Small intestine (tissue), 7 donors: Measurements from ENCODE around the gene MAN2B2. TPM values are rescaled to one million over a fixed set of nuclear protein-coding genes. Genes with fewer than 3 reads are reported as not detected.

ENCODE experiments used
- DNase-seq, 2 donors: peaks; one replicate each; pipeline versions ENCODE4 v3.0.0 to v3.0.0-alpha.2; 2013
- FAIRE-seq: peaks from 2 replicates; lab custom pipeline; 2012; peaks lifted over from hg19 to GRCh38; lab: Jason Lieb, UNC
- H3K27ac ChIP-seq, 3 donors: one replicate each; pipeline ENCODE4 v1.5.1; 2013; ENCODE audit warnings: low read length in 2 of 3, mild to moderate bottlenecking in 2 of 3, control low read depth in 1 of 3, inconsistent platforms in 1 of 3, low read depth in 1 of 3, moderate library complexity in 1 of 3
- H3K27me3 ChIP-seq, 3 donors: one replicate each; pipeline ENCODE4 v1.6.1; 2013; ENCODE audit warnings: low read length in 3 of 3, inconsistent platforms in 1 of 3; ENCODE audit not compliant: control insufficient read depth in 3 of 3, insufficient read depth in 3 of 3
- H3K36me3 ChIP-seq, 3 donors: one replicate each; pipeline ENCODE4 v1.6.1; 2013; ENCODE audit warnings: low read length in 3 of 3, inconsistent platforms in 1 of 3, low read depth in 1 of 3, mild to moderate bottlenecking in 1 of 3, moderate library complexity in 1 of 3; ENCODE audit not compliant: control insufficient read depth in 3 of 3, insufficient read depth in 2 of 3
- H3K4me1 ChIP-seq, 3 donors: one replicate each; pipeline ENCODE4 v1.6.1; 2013; ENCODE audit warnings: low read length in 2 of 3, inconsistent platforms in 1 of 3, low read depth in 1 of 3, mild to moderate bottlenecking in 1 of 3, moderate library complexity in 1 of 3; ENCODE audit not compliant: control insufficient read depth in 3 of 3, insufficient read depth in 2 of 3
- H3K4me3 ChIP-seq, 3 donors: one replicate each; pipeline ENCODE4 v1.5.1; 2013; ENCODE audit warnings: low read length in 3 of 3, control low read depth in 1 of 3, inconsistent platforms in 1 of 3, low read depth in 1 of 3, mild to moderate bottlenecking in 1 of 3, moderate library complexity in 1 of 3
- H3K9me3 ChIP-seq, 2 donors: one replicate each; pipeline ENCODE4 v1.6.1; 2013; ENCODE audit warnings: low read depth in 1 of 2, low read length in 1 of 2; ENCODE audit not compliant: control insufficient read depth in 2 of 2, insufficient read depth in 1 of 2
- WGBS, 3 donors: extraction: QIAGEN DNeasy Blood & Tissue Kit; methylation state at CpG; one replicate each; pipeline ENCODE4 v1.1.7; 2013; 5-methylcytosine and 5-hydroxymethylcytosine counted together
- polyA plus RNA-seq, 4 donors: library from polyadenylated mRNA; stranded (reverse) in 3 of 4; unstranded in 1 of 4; fragments of 200-250 nt in 3 of 4; fragments of 120-200 nt in 1 of 4; gene quantifications; one replicate each; pipeline versions ENCODE4 v1.2.1 to v1.2.3, GENCODE V29; 2013
- donor health status: healthy with polysubstance abuse.
- donor health status: control.
- donor health status: control.
- donor health status: Bipolar disorder and iron deficiency.
- donor health status: healthy.

The MAN2B2 gene
- polyA plus RNA-seq, 4 donors = 4.1 to 22.4 (median 8.8) TPM

GRCh38 chr4:6605605-6606004, 30.6 kb downstream of the MAN2B2 start:
- Histone ChIP-seq H3K4me3 (no peak overlapping the region), H3K36me3 (peaks cover 8 to 59% (median 11%) of the 10 kb centered on the region in 3 donors), H3K4me1 (no peaks in the 10 kb centered on the region), H3K9me3 (peaks cover 4 to 11% of the 10 kb centered on the region in 2 donors), H3K27me3 (no peaks in the 10 kb centered on the region), H3K27ac (no peak overlapping the region)
- DNase-seq = no peak
- WGBS, 3 donors = 97% methylated on average over 2 of the region's 2 CpGs
- FAIRE-seq = no peak

GRCh38 chr4:6606465-6607235, 31.7 kb downstream of the MAN2B2 start:
- DNase-seq = no peak
- Histone ChIP-seq H3K4me1 (no peaks in the 10 kb centered on the region), H3K4me3 (no peak overlapping the region), H3K9me3 (peaks cover 4 to 11% of the 10 kb centered on the region in 2 donors), H3K36me3 (peaks cover 11 to 64% (median 14%) of the 10 kb centered on the region in 3 donors), H3K27me3 (no peaks in the 10 kb centered on the region), H3K27ac (no peak overlapping the region)
- FAIRE-seq = no peak
- 89 to 94% (median 91%) methylated on average over 10 of the region's 10 CpGs for WGBS, 3 donors

DNA sequence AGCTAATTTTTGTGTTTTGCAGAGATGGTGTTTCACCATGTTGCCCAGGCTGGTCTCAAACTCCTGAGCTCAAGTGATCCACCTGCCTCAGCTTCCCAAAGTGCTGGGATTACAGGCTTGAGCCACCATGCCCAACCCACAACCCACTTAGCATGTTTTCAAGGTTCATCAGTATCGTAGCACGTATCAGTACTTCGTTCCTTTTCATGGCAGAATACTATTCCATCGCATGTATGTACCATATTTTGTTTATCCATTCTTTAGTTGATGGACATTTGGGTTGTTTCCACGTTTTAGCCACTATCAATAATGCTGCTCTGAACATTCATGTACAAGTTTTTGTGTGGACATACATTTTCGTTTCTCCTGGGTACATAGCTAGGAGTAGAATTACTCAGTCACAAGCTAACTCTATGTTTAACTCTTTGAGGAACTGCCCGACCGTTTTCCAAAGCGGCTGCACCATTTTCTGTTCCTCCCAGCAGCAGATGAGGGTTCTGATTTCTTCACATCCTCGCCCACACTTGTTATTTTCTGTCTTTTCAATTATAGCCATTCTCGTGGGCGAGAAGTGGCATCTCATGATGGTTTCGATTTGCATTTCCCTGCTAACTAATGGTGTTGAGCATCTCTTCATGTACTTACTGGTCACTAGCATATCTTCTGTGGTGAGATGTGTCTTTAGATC, 32.5 kb downstream of the MAN2B2 start:
- Histone ChIP-seq H3K27ac (no peak overlapping the region), H3K27me3 (no peaks in the 10 kb centered on the region), H3K4me3 (no peak overlapping the region), H3K4me1 (no peaks in the 10 kb centered on the region), H3K9me3 (peaks cover 4 to 11% of the 10 kb centered on the region in 2 donors), H3K36me3 (peaks cover 11 to 66% (median 12%) of the 10 kb centered on the region in 3 donors)
- DNase-seq = no peak
- no peak for FAIRE-seq
- whole genome bisulfite sequencing, 3 donors = 89 to 95% (median 91%) methylated on average over 13 of the region's 13 CpGs

DNA sequence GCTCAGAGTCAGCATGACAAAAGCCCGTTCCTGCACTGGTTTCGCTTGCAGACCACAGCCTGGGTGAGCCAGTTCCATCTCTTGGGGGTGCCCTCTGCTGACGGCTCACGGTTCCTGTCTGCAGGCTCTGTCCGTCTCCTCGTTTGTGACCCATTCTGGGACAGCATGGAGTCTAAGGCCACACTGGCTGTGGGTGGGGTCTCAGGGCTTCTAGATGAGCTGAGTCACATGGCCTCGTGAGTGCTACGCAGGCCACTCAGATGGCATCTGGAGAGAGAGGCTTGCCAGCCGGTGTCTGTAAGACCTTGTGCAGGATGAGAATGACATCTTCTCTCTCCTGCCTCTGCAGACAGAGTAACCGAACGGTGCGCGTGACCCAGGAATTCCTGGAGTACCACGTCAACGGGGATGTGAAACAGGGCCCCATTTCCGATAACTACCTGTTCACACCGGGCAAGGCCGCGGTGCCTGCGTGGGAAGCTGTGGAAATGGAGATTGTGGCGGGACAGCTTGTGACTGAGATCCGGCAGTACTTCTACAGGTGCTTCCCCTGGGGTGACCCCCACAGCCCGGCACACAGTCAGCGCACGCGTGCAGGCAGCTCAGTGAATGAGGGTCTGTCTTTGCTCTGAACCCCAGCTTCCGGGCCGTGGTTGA, 33.9 kb downstream of the MAN2B2 start:
- no peaks in the 10 kb centered on the region for H3K4me1 ChIP-seq
- H3K27ac ChIP-seq = no peak overlapping the region
- WGBS, 3 donors = 87 to 90% (median 87%) methylated on average over 28 of the region's 28 CpGs
- peaks cover 4 to 11% of the 10 kb centered on the region in 2 donors for H3K9me3 ChIP-seq
- no peak for DNase-seq
- no peak for FAIRE-seq
- no peak overlapping the region for H3K4me3 ChIP-seq
- peaks cover 10 to 70% (median 11%) of the 10 kb centered on the region in 3 donors for H3K36me3 ChIP-seq
- H3K27me3 ChIP-seq = no peaks in the 10 kb centered on the region

DNA sequence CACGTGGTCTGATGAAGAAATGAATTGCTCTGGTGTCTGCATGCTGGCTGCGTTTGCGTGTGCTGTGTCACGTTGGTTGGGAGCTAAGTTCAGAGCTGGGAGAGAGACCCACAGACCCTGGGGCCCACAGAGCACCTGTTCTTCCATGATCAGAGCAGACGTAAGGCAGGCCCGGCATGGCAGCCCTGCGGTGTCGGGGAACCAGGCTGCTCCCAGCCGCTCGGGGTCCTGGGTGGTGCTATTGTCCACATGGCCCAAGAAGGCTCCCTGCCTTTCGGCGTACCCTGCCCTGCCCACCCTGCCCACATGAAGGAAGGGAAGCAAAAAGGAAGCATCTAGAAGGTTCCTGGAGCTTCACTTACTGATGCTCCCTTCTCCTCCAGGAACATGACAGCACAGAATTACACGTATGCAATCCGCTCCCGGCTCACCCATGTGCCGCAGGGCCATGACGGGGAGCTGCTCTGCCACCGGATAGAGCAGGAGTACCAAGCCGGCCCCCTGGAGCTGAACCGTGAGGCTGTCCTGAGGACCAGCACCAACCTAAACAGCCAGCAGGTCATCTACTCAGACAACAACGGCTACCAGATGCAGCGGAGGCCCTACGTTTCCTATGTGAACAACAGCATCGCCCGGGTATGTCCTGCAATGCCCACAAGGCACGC, 34.6 kb downstream of the MAN2B2 start:
- FAIRE-seq (no peak), DNase-seq (no peak)
- Histone ChIP-seq H3K9me3 (peaks cover 4 to 8% of the 10 kb centered on the region in 2 donors), H3K27me3 (no peaks in the 10 kb centered on the region), H3K36me3 (peaks cover 10 to 73% (median 11%) of the 10 kb centered on the region in 3 donors), H3K4me3 (no peak overlapping the region), H3K4me1 (no peaks in the 10 kb centered on the region), H3K27ac (no peak overlapping the region)
- 93 to 94% (median 94%) methylated on average over 26 of the region's 26 CpGs for WGBS, 3 donors

GRCh38 chr4:6610856-6611430, 36.0 kb downstream of the MAN2B2 start:
- peaks cover 5 to 75% (median 6%) of the 10 kb centered on the region in 3 donors for H3K36me3 ChIP-seq
- no peaks in the 10 kb centered on the region for H3K4me1 ChIP-seq
- 95 to 99% (median 98%) methylated on average over 24 of the region's 24 CpGs for WGBS, 3 donors

DNA sequence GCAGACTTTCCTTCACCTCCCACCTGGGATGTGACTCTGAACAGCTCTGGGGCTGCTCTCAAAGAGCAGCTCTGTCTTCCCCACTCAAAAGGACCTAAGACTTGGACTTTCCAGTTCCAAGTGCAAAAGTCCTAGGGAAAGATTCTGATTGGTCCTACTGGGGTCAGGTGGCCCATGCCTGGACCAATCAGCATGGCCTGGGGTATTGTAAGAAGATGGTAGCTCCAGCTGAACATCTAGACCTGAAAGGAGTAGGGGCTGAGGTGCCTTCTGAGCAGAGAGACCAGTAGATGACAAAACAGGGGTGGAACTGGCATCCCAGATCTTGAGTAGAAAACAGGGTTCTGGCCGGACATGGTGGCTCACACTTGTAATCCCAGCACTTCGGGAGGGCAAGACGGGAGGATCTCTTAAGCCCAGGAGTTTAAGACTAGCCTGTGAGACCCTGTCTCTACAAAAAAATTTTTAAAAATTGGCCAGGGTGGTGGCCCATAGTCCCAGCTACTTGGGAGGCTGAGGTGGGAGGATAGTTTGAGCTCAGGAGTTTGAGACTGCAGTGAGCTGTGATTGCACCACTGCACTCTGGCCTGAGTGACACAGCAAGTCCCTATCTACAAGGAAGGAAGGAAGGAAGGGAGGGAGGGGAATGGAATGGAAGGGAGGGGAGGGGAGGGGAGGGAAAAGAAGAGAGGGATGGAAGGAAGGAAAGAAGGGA, 38.1 kb downstream of the MAN2B2 start:
- H3K27ac ChIP-seq = no peak overlapping the region
- peaks cover 5 to 81% (median 6%) of the 10 kb centered on the region in 3 donors for H3K36me3 ChIP-seq
- FAIRE-seq (no peak), DNase-seq (no peak)
- H3K4me1 ChIP-seq = no peaks in the 10 kb centered on the region
- H3K4me3 ChIP-seq = no peak overlapping the region
- no peaks in the 10 kb centered on the region for H3K9me3 ChIP-seq
- WGBS, 3 donors = 98 to 100% (median 100%) methylated on average over 3 of the region's 3 CpGs
- no peaks in the 10 kb centered on the region for H3K27me3 ChIP-seq

More at GRCh38 chr4:6610856-6611430, 36.0 kb downstream of the MAN2B2 start:
- H3K27me3 ChIP-seq = no peaks in the 10 kb centered on the region
- no peak overlapping the region for H3K4me3 ChIP-seq
- FAIRE-seq (no peak), DNase-seq (no peak)
- no peaks in the 10 kb centered on the region for H3K9me3 ChIP-seq
- H3K27ac ChIP-seq = no peak overlapping the region
